Dermis blood vessel endothelial cell (primary cell): Measurements from ENCODE around the gene CNOT6. TPM values are rescaled to one million over a fixed set of nuclear protein-coding genes. Genes with fewer than 3 reads are reported as not detected.
"Not testable (repeated sequence)": the region's sequence is repeated elsewhere in the genome, so short reads cannot be mapped to it uniquely, and the experiment has no call there.

Experiments
- DNase-seq: peaks from one replicate; pipeline ENCODE4 v3.0.0; 2010
- total RNA-seq: library from RNA; depleted of rRNA; stranded (reverse); fragments of >200 nt; gene quantifications from 2 replicates; pipeline ENCODE4 v1.2.3, GENCODE V29; 2014

The CNOT6 gene
- total RNA-seq, 1 donor from 2014 or later: 21.6 TPM

GRCh38 chr5:180521101-180521500 lies 26.9 kb downstream of the CNOT6 start:
- DNase-seq: no peak

DNA sequence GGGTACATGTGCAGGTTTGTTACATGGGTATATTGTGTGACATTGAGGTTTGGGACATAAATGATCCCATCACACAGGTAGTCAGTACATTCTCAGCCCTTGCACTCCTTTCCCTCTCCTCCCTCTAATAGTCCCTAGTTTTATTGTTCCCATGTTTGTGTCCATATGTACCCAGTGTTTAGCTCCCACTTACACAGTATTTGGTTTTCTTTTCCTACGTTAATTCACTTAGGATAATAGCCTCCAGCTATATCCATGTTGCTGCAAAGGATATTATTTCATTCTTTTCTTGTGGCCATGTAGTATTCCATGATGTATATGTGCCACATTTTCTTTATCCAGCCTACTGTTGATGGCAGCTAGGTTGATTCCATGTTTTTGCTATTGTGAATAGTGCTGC lies 27.4 kb downstream of the CNOT6 start:
- no peak for DNase-seq

- no peak for DNase-seq
Observed at GRCh38 chr5:180522330-180522729, 28.2 kb downstream of the CNOT6 start.

- no peak for DNase-seq
Observed at GRCh38 chr5:180523629-180524466, 29.7 kb downstream of the CNOT6 start.

- DNase-seq: no peak
Observed at GRCh38 chr5:180525399-180525798, 31.2 kb downstream of the CNOT6 start.

DNA sequence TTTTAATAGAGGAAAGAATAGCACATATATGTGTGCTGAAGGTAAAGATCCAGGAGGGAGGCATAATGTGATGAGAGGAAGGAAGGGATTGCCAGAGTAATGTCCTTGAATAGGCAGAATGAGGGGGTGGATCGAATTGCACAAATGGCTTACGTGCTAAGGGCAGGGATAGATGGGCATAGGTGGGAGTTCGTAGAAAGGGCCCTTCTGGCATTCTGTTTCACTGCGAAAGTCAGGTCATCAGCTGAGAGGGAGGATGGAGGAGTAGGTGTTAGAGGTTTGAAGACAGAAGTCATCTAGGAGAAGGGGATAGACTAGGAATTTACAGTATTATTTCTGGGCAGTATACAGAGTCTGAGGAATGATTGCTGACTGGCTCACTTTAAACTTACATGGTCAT lies 32.1 kb downstream of the CNOT6 start:
- no peak for DNase-seq

GRCh38 chr5:180527659-180528058 lies 33.5 kb downstream of the CNOT6 start:
- DNase-seq: no peak

DNA sequence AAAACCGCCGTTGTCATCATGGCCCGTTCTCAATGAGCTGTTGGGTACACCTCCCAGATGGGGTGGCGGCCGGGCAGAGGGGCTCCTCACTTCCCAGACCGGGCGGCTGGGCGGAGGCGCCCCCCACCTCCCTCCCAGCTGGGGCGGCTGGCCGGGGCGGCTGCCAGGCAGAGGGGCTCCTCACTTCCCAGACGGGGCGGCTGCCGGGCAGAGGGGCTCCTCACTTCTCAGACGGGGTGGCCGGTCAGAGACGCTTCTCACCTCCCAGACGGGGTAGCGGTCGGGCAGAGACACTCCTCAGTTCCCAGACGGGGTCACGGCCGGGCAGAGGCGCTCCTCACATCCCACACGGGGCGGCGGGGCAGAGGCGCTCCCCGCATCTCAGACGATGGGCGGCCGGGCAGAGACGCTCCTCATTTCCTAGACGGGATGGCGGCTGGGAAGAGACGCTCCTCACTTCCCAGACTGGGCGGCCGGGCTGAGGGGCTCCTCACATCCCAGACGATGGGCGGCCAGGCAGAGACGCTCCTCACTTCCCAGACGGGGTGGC lies 36.9 kb downstream of the CNOT6 start:
- not testable (repeated sequence) for DNase-seq

- DNase-seq: no peak
Observed at GRCh38 chr5:180532268-180532667, 38.1 kb downstream of the CNOT6 start.

- no peak for DNase-seq
Observed at GRCh38 chr5:180533845-180534244, 39.7 kb downstream of the CNOT6 start.

GRCh38 chr5:180535573-180535972 lies 41.4 kb downstream of the CNOT6 start:
- DNase-seq: no peak

DNA sequence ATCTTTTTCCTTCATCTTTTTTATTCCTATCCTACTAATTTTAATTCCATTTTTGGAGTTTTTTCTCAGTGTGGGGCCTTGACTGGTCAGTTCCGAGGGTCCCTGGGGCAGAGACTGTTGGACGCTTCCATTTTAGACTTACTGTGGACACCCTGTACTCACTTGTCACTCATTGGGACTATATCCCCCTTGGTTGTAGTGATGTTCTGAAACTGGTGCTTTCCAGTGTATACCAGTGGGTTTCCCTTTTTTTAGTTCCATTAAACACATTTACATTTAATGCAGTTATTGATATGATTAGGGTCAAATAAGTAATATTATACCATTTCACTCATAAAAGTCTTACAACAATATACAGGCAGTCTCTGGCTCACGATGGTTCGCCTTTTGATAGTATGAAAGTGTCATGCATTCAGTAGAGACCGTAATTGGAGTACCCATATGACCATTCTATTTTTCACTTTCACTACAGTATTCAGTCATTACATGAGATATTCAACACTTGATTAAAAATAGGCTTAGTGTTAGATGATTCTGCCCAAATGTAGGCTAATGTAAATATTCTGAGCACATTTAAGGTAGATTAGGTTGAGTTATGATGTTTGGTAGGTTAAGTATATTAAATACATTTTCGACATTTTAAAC lies 46.0 kb downstream of the CNOT6 start:
- DNase-seq: no peak

- no peak for DNase-seq
Observed at GRCh38 chr5:180541710-180542109, 47.5 kb downstream of the CNOT6 start.

GRCh38 chr5:180545248-180545647 lies 51.1 kb downstream of the CNOT6 start:
- DNase-seq: no peak

DNA sequence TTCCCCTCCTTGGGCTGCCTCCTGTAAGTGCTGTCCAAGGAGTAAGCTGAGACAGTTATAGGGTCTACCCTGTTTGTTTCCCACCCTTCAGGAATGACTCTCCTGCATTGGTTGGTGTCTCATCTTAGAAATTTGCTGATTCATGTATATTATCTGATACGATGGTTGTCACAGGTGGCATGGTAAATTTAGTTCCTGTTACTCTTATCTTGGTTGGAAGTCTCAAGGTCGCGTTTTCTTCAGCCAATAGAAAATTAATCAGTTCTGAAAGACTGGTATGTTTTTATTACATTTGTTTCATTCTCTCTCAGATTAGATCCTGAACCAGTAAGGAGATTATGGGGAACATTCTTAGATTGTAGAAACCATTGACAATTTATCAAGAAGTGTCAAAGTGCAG lies 54.4 kb downstream of the CNOT6 start:
- DNase-seq: no peak

DNA sequence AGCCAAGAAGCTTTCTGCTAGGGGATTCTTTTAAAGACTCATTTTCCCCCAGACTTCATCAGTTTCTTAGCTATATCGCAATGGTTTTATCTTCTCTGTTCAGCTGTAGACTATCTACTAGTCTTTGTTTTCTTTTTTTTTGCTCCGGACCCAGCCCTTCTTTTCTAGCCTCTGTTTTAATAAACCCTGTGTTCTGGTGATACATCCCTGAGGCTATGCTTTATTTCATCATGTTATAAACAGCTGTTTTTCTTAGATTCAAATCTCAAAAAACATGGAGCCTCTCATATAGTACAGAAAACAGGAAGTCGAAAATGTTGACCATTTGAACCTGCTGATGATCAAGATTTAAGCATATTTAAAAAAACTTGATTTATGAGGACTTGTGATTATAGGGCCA lies 59.4 kb downstream of the CNOT6 start:
- DNase-seq: no peak

- no peak for DNase-seq
Observed at GRCh38 chr5:180555168-180555921, 61.2 kb downstream of the CNOT6 start.

- no peak for DNase-seq
Observed at GRCh38 chr5:180557217-180557809, 63.1 kb downstream of the CNOT6 start.

DNA sequence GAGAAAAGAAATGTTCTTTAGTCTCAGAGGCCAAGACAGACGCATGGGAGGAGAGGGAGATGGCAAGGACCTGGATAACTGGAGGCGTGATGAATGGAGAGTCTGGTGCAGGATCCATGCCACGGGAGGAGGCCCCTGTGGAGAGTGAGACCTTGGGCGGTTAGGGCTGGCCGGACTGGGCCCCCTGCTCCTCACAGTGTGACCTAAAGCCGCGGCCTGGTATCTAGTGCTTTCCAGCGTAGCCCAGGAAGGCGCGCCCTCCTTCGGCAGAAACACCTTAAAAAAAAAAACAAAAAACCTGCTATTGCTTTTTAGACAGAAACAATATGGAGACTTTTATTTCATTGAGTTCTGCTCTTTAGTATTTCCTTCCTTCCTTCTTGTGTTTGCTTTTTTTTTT lies 64.1 kb downstream of the CNOT6 start:
- DNase-seq: no peak

- DNase-seq: no peak
Observed at GRCh38 chr5:180563994-180564393, 69.8 kb downstream of the CNOT6 start.

- DNase-seq: no peak
Observed at GRCh38 chr5:180568914-180569313, 74.7 kb downstream of the CNOT6 start.

DNA sequence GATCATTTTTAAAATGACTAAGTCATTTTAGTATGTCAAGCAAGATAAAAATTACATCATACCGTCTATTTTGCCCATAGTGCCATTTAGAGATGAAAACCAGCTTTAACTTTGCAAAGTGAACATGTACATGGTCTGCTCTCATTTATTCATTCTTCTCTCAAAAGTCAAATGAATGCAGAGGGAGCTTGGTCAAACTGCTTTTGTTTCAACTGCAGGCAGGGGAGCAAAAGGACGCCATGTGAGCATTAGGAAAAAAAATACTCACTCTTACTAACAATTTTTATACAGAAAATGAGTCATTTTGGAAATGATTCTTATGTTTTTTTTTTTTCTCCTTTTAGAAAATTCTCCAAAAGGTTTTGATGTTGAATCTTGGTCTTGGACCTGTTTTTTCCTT lies 81.4 kb downstream of the CNOT6 start:
- no peak for DNase-seq

GRCh38 chr5:180580681-180581080 lies 86.5 kb downstream of the CNOT6 start:
- DNase-seq: no peak
